HepG2 (cell line): Measurements from ENCODE around the gene BCAN. TPM values are rescaled to one million over a fixed set of nuclear protein-coding genes. Genes with fewer than 3 reads are reported as not detected.
A peak's percentile ranks its signal among the peaks of the same experiment; 100 is the strongest.

ENCODE experiments used
- ATRX ChIP-seq: sonication (generic); formaldehyde crosslinking; IDR thresholded peaks from 2 replicates; pipeline ENCODE4 v1.4.0; 2020; ENCODE audit warnings: missing genetic modification reagents, borderline replicate concordance
- KLF11 ChIP-seq: IDR thresholded peaks from 2 replicates; pipeline ENCODE4 v1.6.1; 2016; ENCODE audit warnings: missing compliant biosample characterization
- MYPOP ChIP-seq: sonication (generic); formaldehyde crosslinking; IDR thresholded peaks from 2 replicates; pipeline ENCODE4 v1.8.1; 2023; ENCODE audit warnings: mild to moderate bottlenecking, moderate library complexity, missing genetic modification reagents
- PITX1 ChIP-seq: sonication (generic); formaldehyde crosslinking; IDR thresholded peaks from 2 replicates; pipeline ENCODE4 v1.5.1; 2020; ENCODE audit warnings: mild to moderate bottlenecking, missing genetic modification reagents
- RFX1 ChIP-seq: fragments of 450-650 bp; IDR thresholded peaks from 2 replicates; pipeline ENCODE4 v1.6.1; 2017
- RFXANK ChIP-seq: IDR thresholded peaks from 2 replicates; pipeline ENCODE4 v1.6.1; 2016
- SCMH1 ChIP-seq: sonication (generic); formaldehyde crosslinking; IDR thresholded peaks from 2 replicates; pipeline ENCODE4 v1.9.0; 2021; ENCODE audit warnings: missing genetic modification reagents, mild to moderate bottlenecking, borderline replicate concordance
- ZC3H13 ChIP-seq: sonication (generic); formaldehyde crosslinking; IDR thresholded peaks from 2 replicates; pipeline ENCODE4 v1.8.1; 2023; ENCODE audit warnings: mild to moderate bottlenecking, missing genetic modification reagents, moderate library complexity
- ZEB1 ChIP-seq: IDR thresholded peaks from 2 replicates; pipeline ENCODE4 v1.6.1; 2012; ENCODE audit warnings: mild to moderate bottlenecking, low read depth, inconsistent platforms; ENCODE audit not compliant: insufficient replicate concordance
- ZKSCAN5 ChIP-seq: sonication (generic); formaldehyde crosslinking; IDR thresholded peaks from 2 replicates; pipeline ENCODE4 v1.5.1; 2020; ENCODE audit warnings: mild to moderate bottlenecking, missing genetic modification reagents
- ZNF138 ChIP-seq: sonication (generic); formaldehyde crosslinking; IDR thresholded peaks from 2 replicates; pipeline ENCODE4 v1.5.0; 2020; ENCODE audit warnings: mild to moderate bottlenecking, low read depth, missing genetic modification reagents
- ZNF142 ChIP-seq: sonication (generic); formaldehyde crosslinking; IDR thresholded peaks from 2 replicates; pipeline ENCODE4 v1.4.0; 2020; ENCODE audit warnings: missing genetic modification reagents
- ZNF275 ChIP-seq: sonication (generic); formaldehyde crosslinking; IDR thresholded peaks from 2 replicates; pipeline ENCODE4 v1.8.0; 2022; ENCODE audit warnings: missing genetic modification reagents, mild to moderate bottlenecking, inconsistent platforms, borderline replicate concordance
- ZNF30 ChIP-seq: sonication (generic); formaldehyde crosslinking; IDR thresholded peaks from 2 replicates; pipeline ENCODE4 v1.5.0; 2020; ENCODE audit warnings: mild to moderate bottlenecking, missing genetic modification reagents
- ZNF570 ChIP-seq: sonication (generic); formaldehyde crosslinking; IDR thresholded peaks from 2 replicates; pipeline ENCODE4 v1.4.0; 2020; ENCODE audit warnings: mild to moderate bottlenecking, missing genetic modification reagents, borderline replicate concordance
- ZNF615 ChIP-seq: sonication (generic); formaldehyde crosslinking; IDR thresholded peaks from 2 replicates; pipeline ENCODE4 v1.5.0; 2020; ENCODE audit warnings: mild to moderate bottlenecking, missing genetic modification reagents, borderline replicate concordance
- polyA plus RNA-seq, 8 experiments: library from polyadenylated mRNA; depleted of rRNA in 3 of 8; stranded (reverse) in 7 of 8; unstranded in 1 of 8; fragments of >200 nt; fragmentation: Illumina TruSeq in 4 of 8; extraction: Trizol in 4 of 8; gene quantifications; 2 replicates each; pipeline versions ENCODE4 v1.2.1 to v1.2.3, GENCODE V29; 2011 to 2016; ENCODE audit warnings: low read depth in 4 of 8, missing spikeins in 1 of 8, mixed read lengths in 1 of 8; ENCODE audit not compliant: insufficient read depth in 1 of 8
- total RNA-seq, 5 experiments: library from RNA; depleted of rRNA; stranded (reverse); fragments of >200 nt; fragmentation: Illumina TruSeq; extraction: Trizol; gene quantifications; 2 replicates each; pipeline ENCODE4 v1.2.3, GENCODE V29; 2016; ENCODE audit warnings: low read depth in 1 of 5
- TF ChIP-seq, protein P1 (sequence below): sonication (generic); formaldehyde crosslinking; IDR thresholded peaks from 2 replicates; pipeline ENCODE4 v1.5.1; 2020; ENCODE audit warnings: missing genetic modification reagents, mild to moderate bottlenecking, borderline replicate concordance
- TF ChIP-seq, protein P2 (sequence below): sonication (generic); formaldehyde crosslinking; conservative IDR thresholded peaks from 2 replicates; pipeline ENCODE4 v1.4.0; 2020; ENCODE audit warnings: missing genetic modification reagents

The BCAN gene
- total and polyA plus RNA-seq, 2 of the 13 experiments (the other 11 are each of a cell fraction or from before 2014, with no cell fraction given), result not detected

DNA sequence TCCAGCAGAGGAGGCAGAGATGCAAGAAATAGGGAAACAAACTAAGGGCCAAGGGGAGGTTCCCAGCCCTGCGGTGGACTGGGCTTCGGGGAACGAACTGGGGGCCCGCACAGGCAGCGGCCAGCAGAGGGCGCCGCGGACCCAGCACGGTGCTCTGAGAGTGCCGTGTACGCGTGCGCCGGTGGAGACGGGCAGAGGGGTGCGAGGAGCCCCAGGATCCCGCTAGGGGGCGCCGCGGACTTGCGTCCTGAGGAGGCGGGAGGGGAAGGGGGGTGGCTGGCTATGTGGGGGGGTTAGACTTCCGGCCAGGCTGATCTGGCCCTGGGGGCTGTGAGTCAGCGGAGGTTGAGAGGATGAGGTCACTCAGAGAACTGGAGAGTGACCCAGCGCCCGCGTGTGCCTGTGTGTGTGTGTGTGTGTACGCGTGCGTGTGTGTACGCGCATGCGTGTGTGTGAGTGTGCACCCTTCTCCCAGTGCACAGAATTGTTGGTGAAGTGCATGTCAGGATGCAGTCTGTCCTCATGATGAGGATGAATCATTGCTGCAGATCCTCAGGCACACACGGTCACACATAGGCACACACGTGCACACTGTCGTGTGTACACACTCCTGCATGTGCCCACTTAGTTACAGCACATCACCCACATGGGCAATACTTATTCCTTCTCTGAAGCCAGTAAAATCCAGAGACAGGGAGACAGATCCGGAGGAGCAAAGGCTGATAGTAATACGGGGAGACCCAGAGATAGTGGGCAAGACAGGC lies 18.3 kb downstream of the BCAN start (continued):
- TF ChIP-seq SCMH1 (CRISPR knock-in tag) (no peak), ZNF142 (CRISPR knock-in tag) (no peak), ZC3H13 (peak; percentile 77; the same call in 1 of the 2 replicates), ZEB1 (no peak), ATRX (CRISPR knock-in tag) (no peak), RFX1 (no peak), ZNF570 (CRISPR knock-in tag) (no peak), ZNF275 (CRISPR knock-in tag) (peak; percentile 75; the same call in 1 of the 2 replicates), ZNF138 (CRISPR knock-in tag) (no peak), PITX1 (CRISPR knock-in tag) (peak; percentile 57; the same call in 1 of the 2 replicates), KLF11 (CRISPR knock-in tag) (peak; percentile 42; the same call in 1 of the 2 replicates), ZNF615 (no peak), ZKSCAN5 (no peak), MYPOP (0 out of 2 replicates have a peak, but pooled peaks have one; percentile 8), RFXANK (CRISPR knock-in tag) (no peak), ZNF30 (no peak)
- TF ChIP-seq, protein P1, sequence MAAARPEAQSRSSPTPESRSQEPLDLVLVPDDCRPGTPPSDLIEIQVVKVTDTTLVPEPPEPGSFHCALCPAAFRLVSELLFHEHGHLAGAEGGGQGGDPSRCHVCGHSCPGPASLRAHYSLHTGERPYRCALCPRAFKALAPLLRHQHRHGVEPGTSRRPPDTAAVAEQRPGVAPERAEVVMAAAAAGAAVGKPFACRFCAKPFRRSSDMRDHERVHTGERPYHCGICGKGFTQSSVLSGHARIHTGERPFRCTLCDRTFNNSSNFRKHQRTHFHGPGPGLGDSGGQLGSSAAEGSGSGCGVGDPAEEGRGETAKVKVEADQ, result no peak
- TF ChIP-seq, protein P2, sequence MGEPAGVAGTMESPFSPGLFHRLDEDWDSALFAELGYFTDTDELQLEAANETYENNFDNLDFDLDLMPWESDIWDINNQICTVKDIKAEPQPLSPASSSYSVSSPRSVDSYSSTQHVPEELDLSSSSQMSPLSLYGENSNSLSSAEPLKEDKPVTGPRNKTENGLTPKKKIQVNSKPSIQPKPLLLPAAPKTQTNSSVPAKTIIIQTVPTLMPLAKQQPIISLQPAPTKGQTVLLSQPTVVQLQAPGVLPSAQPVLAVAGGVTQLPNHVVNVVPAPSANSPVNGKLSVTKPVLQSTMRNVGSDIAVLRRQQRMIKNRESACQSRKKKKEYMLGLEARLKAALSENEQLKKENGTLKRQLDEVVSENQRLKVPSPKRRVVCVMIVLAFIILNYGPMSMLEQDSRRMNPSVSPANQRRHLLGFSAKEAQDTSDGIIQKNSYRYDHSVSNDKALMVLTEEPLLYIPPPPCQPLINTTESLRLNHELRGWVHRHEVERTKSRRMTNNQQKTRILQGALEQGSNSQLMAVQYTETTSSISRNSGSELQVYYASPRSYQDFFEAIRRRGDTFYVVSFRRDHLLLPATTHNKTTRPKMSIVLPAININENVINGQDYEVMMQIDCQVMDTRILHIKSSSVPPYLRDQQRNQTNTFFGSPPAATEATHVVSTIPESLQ (CRISPR knock-in tag), result no peak
